ENCODE results near the gene RPL7A.
"Not testable (repeated sequence)": the region's sequence is repeated elsewhere in the genome, so short reads cannot be mapped to it uniquely, and the experiment has no call there.

Gene RPL7A

DNA sequence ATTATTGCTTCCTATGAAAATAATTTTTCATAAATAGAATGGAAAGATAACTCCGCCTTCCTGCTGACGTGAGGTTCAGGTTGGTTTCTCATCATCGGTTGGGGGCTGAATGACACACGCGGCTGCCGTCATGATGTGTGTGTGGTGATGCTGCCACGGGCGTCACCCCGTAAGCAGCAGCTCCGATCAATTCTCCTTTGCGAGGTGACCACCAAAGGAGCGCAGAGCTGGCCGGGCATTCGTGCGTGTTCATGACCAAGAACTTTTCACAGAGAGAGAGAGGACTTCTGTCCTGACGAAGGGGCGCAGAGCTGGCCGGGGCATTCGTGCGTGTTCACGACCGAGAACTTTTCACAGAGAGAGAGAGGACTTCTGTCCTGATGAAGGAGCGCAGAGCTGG lies 42.3 kb upstream of the RPL7A start:
- no peak overlapping the region for H3K4me3 ChIP-seq (ENCODE audit: control insufficient read depth, low read depth, low read length)
- DNase-seq (ENCODE audit: low read depth), result no peak
- no peak for TF ChIP-seq CTCF (conservative IDR thresholded peaks at IDR 0.05; ENCODE audit: control insufficient read depth, insufficient read depth, low read depth, low read length)

DNA sequence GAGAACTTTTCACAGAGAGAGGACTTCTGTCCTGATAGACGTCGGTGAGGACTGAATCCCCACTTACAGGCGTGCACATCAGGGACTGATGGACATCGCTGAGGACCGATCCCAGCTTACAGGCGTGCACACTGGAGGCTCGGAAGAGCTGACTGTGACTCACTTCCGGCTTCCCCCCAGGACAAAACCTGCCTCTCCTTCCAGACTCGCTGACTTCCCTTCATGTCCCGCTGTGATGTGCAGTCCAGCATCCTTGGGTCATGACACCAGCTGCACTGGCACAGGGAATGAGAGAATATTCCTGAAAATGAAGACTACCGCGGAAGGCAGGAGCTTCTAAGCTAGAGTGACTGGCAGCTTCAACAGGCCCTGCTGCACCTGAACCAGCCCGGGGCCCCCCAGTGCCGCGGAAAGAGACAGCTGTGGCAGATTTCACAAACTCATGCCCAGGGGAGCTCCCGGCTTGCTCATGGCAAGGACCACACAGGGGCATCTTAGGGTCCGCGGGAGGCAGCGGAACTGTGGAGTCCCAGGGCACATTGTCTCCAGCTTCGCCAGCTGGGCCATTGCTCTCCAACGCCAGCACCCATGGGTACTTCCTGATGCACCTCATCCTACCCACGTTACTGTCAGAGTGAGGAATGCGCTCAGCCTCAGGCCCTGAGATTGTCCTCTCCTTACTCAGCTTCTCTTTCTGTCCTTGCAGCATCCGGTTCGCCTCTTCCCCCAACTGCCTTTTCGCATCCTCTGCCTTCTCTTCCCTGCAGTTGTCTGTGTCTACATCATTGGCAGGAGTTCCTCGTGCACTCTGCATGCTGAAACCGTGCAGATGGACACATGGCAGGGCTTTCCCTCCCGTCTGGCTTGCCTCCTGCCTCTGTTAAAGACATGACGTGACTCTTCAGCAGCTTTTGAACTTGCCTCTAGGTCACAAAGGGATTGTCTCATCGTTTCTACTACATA lies 41.5 kb upstream of the RPL7A start:
- no peak for DNase-seq (ENCODE audit: low read depth)
- H3K4me3 ChIP-seq (ENCODE audit: control insufficient read depth, low read depth, low read length), result no peak overlapping the region
- TF ChIP-seq CTCF (conservative IDR thresholded peaks at IDR 0.05; ENCODE audit: control insufficient read depth, insufficient read depth, low read depth, low read length), result no peak

DNA sequence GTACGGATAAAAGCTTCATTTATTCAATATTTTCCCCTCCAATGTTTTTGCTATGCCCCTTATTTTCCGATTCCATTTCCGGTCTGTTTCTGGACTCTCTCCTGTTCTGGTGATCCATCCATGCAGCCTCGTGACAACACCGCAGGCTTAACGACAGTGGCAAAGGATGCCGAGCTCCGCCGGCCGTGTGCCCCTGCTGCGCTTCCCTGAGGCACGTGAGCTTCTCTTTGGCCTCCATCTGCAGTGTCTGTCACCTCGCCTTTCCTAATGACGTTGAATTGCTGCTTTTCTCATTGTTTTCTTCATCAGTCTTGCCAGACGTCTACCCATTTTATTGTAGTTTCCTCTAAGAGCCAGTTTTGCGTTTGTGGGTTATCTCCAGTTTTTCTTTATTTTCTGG lies 40.7 kb upstream of the RPL7A start:
- no peak for TF ChIP-seq CTCF (conservative IDR thresholded peaks at IDR 0.05; ENCODE audit: control insufficient read depth, insufficient read depth, low read depth, low read length)
- no peak overlapping the region for H3K4me3 ChIP-seq (ENCODE audit: control insufficient read depth, low read depth, low read length)
- no peak for DNase-seq (ENCODE audit: low read depth)

DNA sequence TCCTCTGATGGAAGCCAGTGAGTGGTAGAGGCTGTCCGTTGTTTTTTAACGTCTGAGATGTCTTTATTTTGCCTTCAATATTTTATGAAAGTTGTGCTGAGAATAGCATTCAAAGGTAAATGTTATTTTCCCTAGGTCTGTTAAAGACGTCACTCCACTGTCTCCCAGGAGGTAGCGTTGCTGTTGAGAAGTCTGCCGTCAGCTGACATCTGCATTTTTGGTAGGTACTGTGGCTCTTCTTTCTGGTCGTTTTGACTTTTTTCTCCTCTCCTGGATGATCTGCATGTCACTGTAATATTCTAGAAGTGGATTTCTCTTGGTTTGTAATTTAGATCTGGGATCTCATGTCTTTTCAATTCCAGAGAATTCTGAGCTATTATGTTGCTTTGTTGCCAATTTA lies 38.4 kb upstream of the RPL7A start:
- no peak for TF ChIP-seq CTCF (conservative IDR thresholded peaks at IDR 0.05; ENCODE audit: control insufficient read depth, insufficient read depth, low read depth, low read length)
- DNase-seq (ENCODE audit: low read depth), result no peak
- H3K4me3 ChIP-seq (ENCODE audit: control insufficient read depth, low read depth, low read length), result no peak overlapping the region

DNA sequence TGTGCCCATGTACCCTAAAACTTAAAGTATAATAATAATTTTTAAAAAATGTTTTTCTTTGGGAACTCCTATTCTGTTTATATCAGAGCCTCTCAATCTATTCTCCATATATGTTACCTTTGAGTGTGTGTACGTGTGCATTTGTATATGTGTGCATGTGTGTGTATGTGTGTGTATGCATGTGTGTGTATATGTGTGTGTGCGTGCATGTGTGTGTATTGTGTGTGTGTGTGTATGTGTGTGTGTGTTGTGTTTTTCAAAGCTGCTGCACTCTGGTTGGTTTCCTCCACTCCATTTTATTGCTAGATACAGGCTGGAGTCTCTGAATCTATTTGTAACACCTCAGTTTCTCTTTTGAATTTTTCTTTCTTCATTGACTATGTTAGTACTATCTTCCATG lies 32.0 kb upstream of the RPL7A start:
- no peak for DNase-seq (ENCODE audit: low read depth)
- no peak overlapping the region for H3K4me3 ChIP-seq (ENCODE audit: control insufficient read depth, low read depth, low read length)
- TF ChIP-seq CTCF (conservative IDR thresholded peaks at IDR 0.05; ENCODE audit: control insufficient read depth, insufficient read depth, low read depth, low read length), result no peak

GRCh38 chr9:133317551-133317950 lies 30.5 kb upstream of the RPL7A start:
- DNase-seq (ENCODE audit: low read depth); H3K4me3 ChIP-seq (ENCODE audit: control insufficient read depth, low read depth, low read length): not testable (repeated sequence)

- no peak overlapping the region for H3K4me3 ChIP-seq (ENCODE audit: control insufficient read depth, low read depth, low read length)
- no peak for DNase-seq (ENCODE audit: low read depth)
- no peak for TF ChIP-seq CTCF (conservative IDR thresholded peaks at IDR 0.05; ENCODE audit: control insufficient read depth, insufficient read depth, low read depth, low read length)
These were observed 27.6 kb upstream of the RPL7A start for GRCh38 chr9:133320421-133320881.

Data from fibroblast of mammary gland (primary cell).